ENCODE measurements around the gene EIF3F. TPM values are rescaled to one million over a fixed set of nuclear protein-coding genes. Genes with fewer than 3 reads are reported as not detected.

The EIF3F gene, protein sequence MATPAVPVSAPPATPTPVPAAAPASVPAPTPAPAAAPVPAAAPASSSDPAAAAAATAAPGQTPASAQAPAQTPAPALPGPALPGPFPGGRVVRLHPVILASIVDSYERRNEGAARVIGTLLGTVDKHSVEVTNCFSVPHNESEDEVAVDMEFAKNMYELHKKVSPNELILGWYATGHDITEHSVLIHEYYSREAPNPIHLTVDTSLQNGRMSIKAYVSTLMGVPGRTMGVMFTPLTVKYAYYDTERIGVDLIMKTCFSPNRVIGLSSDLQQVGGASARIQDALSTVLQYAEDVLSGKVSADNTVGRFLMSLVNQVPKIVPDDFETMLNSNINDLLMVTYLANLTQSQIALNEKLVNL
- total RNA-seq, result 100 to 1,000 TPM; 303 to 309 TPM

DNA sequence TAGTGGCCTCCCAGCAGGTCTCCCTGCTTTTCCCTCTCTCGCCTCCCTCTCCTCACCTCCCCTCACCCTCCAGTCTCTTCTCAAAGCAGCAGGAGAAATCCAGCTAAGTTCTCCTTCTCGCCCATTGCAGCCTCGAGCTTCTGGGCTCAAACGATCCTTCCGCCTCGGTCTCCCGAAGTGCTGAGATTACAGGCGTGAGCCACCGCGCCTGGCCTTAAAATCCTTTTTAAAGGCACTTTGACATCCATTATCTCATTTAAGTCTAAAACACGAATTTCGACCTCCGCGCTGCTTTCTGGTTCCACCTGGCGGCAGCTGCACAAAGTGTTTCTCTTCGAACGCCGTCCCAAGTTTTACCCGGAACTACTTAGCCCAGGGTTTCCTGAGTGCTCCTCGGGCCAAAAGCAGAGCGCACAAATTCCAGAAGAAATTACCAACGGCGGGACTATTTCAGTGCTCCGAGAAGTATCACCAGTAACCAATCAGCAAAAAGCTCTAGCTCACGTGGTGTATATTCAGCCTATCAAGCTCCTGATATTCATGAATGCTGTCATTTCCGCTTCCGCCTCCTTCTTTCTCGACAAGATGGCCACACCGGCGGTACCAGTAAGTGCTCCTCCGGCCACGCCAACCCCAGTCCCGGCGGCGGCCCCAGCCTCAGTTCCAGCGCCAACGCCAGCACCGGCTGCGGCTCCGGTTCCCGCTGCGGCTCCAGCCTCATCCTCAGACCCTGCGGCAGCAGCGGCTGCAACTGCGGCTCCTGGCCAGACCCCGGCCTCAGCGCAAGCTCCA lies at the start of gene EIF3F:
EIF3F (plus strand) TSS at position 570 of the 792 bp plus-strand sequence; CDS start at position 586, 16 bp downstream.
- ATAC-seq, result peak; percentile 97
- Mint-ChIP-seq H3K27me3 (no peaks in the 10 kb centered on the region), H3K9me3 (no peaks in the 10 kb centered on the region), H3K27ac (peak within 1 kb of the TSS; percentile 98), H3K36me3 (ENCODE audit: low read depth) (peaks cover 21% of the 10 kb centered on the region), H3K4me3 (peak within 1 kb of the TSS; percentile 93), H3K4me1 (ENCODE audit: low read depth) (peaks cover 39% of the 10 kb centered on the region)
- intact Hi-C loops (cut with micrococcal nuclease), result loop anchor here (1.0 kb wide), 1 partner anchor 94 kb away; no protein-coding TSS in a partner anchor
- DNase-seq, result peak; percentile 94
- peak; percentile 71 for TF ChIP-seq CTCF (IDR thresholded peaks at IDR 0.05)
- POLR2A ChIA-PET, result interaction anchor here (0.6 to 1.0 kb wide), 5 partner anchors 9 to 967 kb away, joined by 3 read pairs; no protein-coding TSS in a partner anchor
- CTCF ChIA-PET, result interaction anchor here (0.8 to 2.2 kb wide), 24 partner anchors 9 to 300 kb away, joined by 3 to 101 read pairs (median 5); no protein-coding TSS in a partner anchor

DNA sequence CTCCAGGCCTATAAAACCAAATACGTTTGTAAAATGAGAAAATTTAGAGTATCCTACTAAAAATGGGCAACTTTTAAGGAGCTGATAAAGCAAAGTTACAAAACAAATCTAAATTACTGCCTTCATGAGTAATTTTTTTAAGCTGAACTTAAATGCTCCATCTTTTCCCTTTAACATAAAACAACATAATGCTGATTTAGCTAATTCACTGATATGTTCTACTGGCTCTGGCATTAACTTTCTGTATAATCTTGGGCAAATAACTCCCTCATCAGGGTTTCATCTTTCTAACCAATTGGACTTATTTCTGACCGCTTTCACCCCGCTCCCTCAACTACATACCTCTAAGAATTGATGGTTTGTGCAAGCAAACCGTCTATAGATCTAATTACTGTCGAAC lies 46.0 kb upstream of the EIF3F start:
- Mint-ChIP-seq H3K9me3 (peaks cover 9% of the 10 kb centered on the region), H3K27ac (no peak overlapping the region), H3K4me3 (no peak overlapping the region), H3K36me3 (ENCODE audit: low read depth) (no peaks in the 10 kb centered on the region), H3K27me3 (peaks cover 7% of the 10 kb centered on the region), H3K4me1 (ENCODE audit: low read depth) (no peaks in the 10 kb centered on the region)
- ChIA-PET POLR2A (no interaction called here), CTCF (no interaction called here)
- DNase-seq (no peak), ATAC-seq (no peak)
- TF ChIP-seq CTCF (IDR thresholded peaks at IDR 0.05), result no peak
- intact Hi-C loops (cut with micrococcal nuclease), result no loop called here

DNA sequence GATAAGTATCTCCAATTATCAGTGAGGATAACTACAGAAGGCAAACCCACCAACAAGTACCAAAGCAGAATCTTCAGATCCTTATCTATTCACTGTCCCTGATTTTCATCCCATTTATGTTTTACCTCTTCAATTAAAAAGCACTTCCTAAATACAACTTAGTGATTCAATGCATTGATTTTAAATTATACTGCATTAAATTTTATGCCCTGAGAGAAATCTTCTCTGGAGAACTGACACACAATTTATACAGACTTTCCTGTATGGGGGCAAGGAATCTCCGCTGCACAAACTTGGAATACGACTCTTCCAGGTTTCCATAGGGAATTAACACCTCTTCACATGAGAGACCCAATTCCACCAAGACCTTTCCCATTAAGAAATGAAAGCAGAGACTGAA lies 45.5 kb upstream of the EIF3F start, which contains the start of gene OR10A3:
OR10A3 (minus strand) TSS at position 101 of the 400 bp plus-strand sequence. CDS start 2,188 bp downstream, outside the sequence.
- intact Hi-C loops (cut with micrococcal nuclease), result no loop called here
- CTCF ChIA-PET, result no interaction called here
- H3K9me3 Mint-ChIP-seq, result peaks cover 9% of the 10 kb centered on the region
- no peak for TF ChIP-seq CTCF (IDR thresholded peaks at IDR 0.05)
- ATAC-seq, result no peak
- POLR2A ChIA-PET, result no interaction called here
- H3K27ac Mint-ChIP-seq, result no peak within 1 kb of the TSS
- H3K36me3 Mint-ChIP-seq (ENCODE audit: low read depth), result no peaks in the 10 kb centered on the region
- no peak for DNase-seq
- H3K27me3 Mint-ChIP-seq, result peaks cover 3% of the 10 kb centered on the region
- H3K4me1 Mint-ChIP-seq (ENCODE audit: low read depth), result no peaks in the 10 kb centered on the region
- no peak within 1 kb of the TSS for H3K4me3 Mint-ChIP-seq

DNA sequence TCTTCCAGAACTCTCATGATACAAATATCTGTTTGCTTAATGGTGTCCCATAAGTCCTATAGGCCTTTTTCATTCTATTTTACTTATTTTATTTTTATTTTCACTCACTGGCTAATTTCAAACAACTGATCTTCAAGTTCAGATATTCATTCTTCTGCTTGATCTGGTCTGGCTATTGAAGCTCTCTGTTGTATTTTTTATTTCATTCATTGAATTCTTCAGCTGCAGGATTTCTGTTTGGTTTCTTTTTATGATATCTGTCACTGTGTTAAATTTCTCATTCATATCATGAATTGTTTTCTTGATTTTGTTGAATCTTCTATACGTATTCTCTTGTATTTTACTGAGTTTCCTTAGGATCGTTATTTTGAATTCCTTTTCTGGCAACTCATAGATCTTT lies 43.0 kb upstream of the EIF3F start:
- no peak overlapping the region for H3K4me3 Mint-ChIP-seq
- ChIA-PET CTCF (no interaction called here), POLR2A (no interaction called here)
- no peak for TF ChIP-seq CTCF (IDR thresholded peaks at IDR 0.05)
- intact Hi-C loops (cut with micrococcal nuclease), result no loop called here
- no peaks in the 10 kb centered on the region for H3K36me3 Mint-ChIP-seq (ENCODE audit: low read depth)
- no peaks in the 10 kb centered on the region for H3K4me1 Mint-ChIP-seq (ENCODE audit: low read depth)
- no peak overlapping the region for H3K27ac Mint-ChIP-seq
- peaks cover 9% of the 10 kb centered on the region for H3K27me3 Mint-ChIP-seq
- ATAC-seq (no peak), DNase-seq (no peak)
- H3K9me3 Mint-ChIP-seq, result peaks cover 9% of the 10 kb centered on the region

DNA sequence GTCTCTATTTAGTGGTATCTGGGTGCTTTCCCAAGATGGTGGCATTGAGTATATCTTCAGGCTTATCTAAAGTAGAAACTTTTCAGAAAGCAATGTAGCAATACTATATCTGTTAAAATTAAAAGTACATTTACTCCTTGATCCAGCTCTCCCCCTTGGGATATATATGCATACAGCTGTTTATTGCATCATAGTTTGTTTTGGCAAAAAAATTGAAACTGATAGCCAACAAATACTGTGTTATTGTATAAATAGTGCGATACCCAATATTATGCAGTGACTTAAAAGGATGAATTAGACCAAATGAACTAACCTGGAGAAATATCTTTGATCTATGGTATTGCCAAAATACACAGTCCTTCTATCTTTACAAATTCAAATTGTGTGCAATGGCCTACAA lies 37.2 kb upstream of the EIF3F start:
- TF ChIP-seq CTCF (IDR thresholded peaks at IDR 0.05), result no peak
- no peaks in the 10 kb centered on the region for H3K4me1 Mint-ChIP-seq (ENCODE audit: low read depth)
- ATAC-seq, result no peak
- H3K9me3 Mint-ChIP-seq, result no peaks in the 10 kb centered on the region
- H3K36me3 Mint-ChIP-seq (ENCODE audit: low read depth), result no peaks in the 10 kb centered on the region
- DNase-seq, result no peak
- H3K27me3 Mint-ChIP-seq, result peaks cover 18% of the 10 kb centered on the region
- H3K4me3 Mint-ChIP-seq, result no peak overlapping the region
- ChIA-PET POLR2A (no interaction called here), CTCF (no interaction called here)
- intact Hi-C loops (cut with micrococcal nuclease), result no loop called here
- no peak overlapping the region for H3K27ac Mint-ChIP-seq
